ENCODE measurements around the gene CEL. TPM values are rescaled to one million over a fixed set of nuclear protein-coding genes. Genes with fewer than 3 reads are reported as not detected.

CEL gene
- total and polyA plus RNA-seq, 10 of the 15 experiments (the other 5 are each of a cell fraction or from before 2014, with no cell fraction given) = 0.05 to 4.1 (median 0.29) TPM; not detected in 2

- H3K9me3 ChIP-seq (replicated peaks; ENCODE audit: control insufficient read depth, insufficient read depth, low read length) = no peaks in the 10 kb centered on the region
- no peaks in the 10 kb centered on the region for H3K27me3 ChIP-seq (replicated peaks in 1 of 2; ENCODE audit: control insufficient read depth in 2 of 2, insufficient read depth in 2 of 2, low read length in 1 of 2)
- peaks cover 7 to 11% of the 10 kb centered on the region in 2 experiments; a peak in 2 of 4 replicates for H3K36me3 ChIP-seq (ENCODE audit: control insufficient read depth in 2 of 2, insufficient read depth in 2 of 2, low read length in 1 of 2)
- DNase-seq (ENCODE audit: low read depth, low spot score) (no peak), FAIRE-seq (no peak), ATAC-seq (no peak)
- no peak for TF ChIP-seq SRF (IDR thresholded peaks at IDR 0.05; ENCODE audit: low read depth in 2 of 2, low read length in 2 of 2)
- no peak for TF ChIP-seq PRDM15 (CRISPR knock-in tag; IDR thresholded peaks at IDR 0.05)
- ChIA-PET RAD21 (ENCODE audit: unreplicated experiment) (interaction anchor here (1.6 kb wide), 1 partner anchor 109 kb away, joined by 6 read pairs; no protein-coding TSS in a partner anchor), POLR2A (no interaction called here), SMC1A (ENCODE audit: uncharacterized antibody, unreplicated experiment) (interaction anchor here (0.8 kb wide), 1 partner anchor 14 kb away, joined by 4 read pairs; no protein-coding TSS in a partner anchor), CTCF (interaction anchor here (3.5 kb wide), 1 partner anchor 15 kb away, joined by 25 read pairs; no protein-coding TSS in a partner anchor)
- peaks cover 6% of the 10 kb centered on the region; the same call in 1 of the 2 replicates for H4K20me1 ChIP-seq (ENCODE audit: control insufficient read depth, insufficient read depth)
- in situ Hi-C loops (cut with MboI) = no loop called here
- no peak overlapping the region for H3K4me3 ChIP-seq
- intact Hi-C loops (cut with micrococcal nuclease; ENCODE audit: unreplicated experiment) = no loop called here
- no TSS peak for BruUV-seq (replicated peaks)
- no peak overlapping the region for H3K27ac ChIP-seq (ENCODE audit: control insufficient read depth, insufficient read depth)
- no peak overlapping the region for H3K4me2 ChIP-seq (ENCODE audit: control insufficient read depth, insufficient read depth)
- H3K79me2 ChIP-seq (ENCODE audit: control insufficient read depth, insufficient read depth, low read length) = peaks cover 28% of the 10 kb centered on the region
- no peaks in the 10 kb centered on the region for H3K4me1 ChIP-seq (ENCODE audit: control insufficient read depth, insufficient read depth, low read length)
- H3K9ac ChIP-seq (ENCODE audit: control insufficient read depth, insufficient read depth, low read length) = no peak overlapping the region
- H2AFZ ChIP-seq (ENCODE audit: control insufficient read depth, low read depth, low read length) = no peak overlapping the region
- 95% methylated on average over 20 of the region's 25 CpGs for WGBS (ENCODE audit: insufficient coverage, insufficient replicate concordance, low lambda C conversion rate, missing lambda C conversion rate)
These were observed 23.8 kb upstream of the CEL start for GRCh38 chr9:133037775-133038515.
